Measurements from ENCODE around the gene CFAP46. TPM values are rescaled to one million over a fixed set of nuclear protein-coding genes. Genes with fewer than 3 reads are reported as not detected.

The CFAP46 gene
- total RNA-seq (ENCODE audit: insufficient read depth, low replicate concordance): 0.48 TPM

- DNase-seq (ENCODE audit: low spot score): peak; percentile 66
These were observed at the start of gene CFAP46 for GRCh38 chr10:132942101-132943057. TSS of gene CFAP46 (minus strand) at chr10:132942570. CDS start at chr10:132942484, 86 bp downstream.

GRCh38 chr10:132991706-132992432 lies 49.5 kb upstream of the CFAP46 start:
- no peak for DNase-seq (ENCODE audit: low spot score)

- no peak for DNase-seq (ENCODE audit: low spot score)
These were observed 48.5 kb upstream of the CFAP46 start for GRCh38 chr10:132990684-132991545.

- DNase-seq (ENCODE audit: low spot score): no peak
These were observed 47.4 kb upstream of the CFAP46 start for GRCh38 chr10:132989476-132990415.

GRCh38 chr10:132988988-132989387 lies 46.6 kb upstream of the CFAP46 start:
- DNase-seq (ENCODE audit: low spot score): no peak

GRCh38 chr10:132987671-132988571 lies 45.6 kb upstream of the CFAP46 start:
- peak; percentile 45 for DNase-seq (ENCODE audit: low spot score)

GRCh38 chr10:132986978-132987377 lies 44.6 kb upstream of the CFAP46 start:
- DNase-seq (ENCODE audit: low spot score): no peak

- DNase-seq (ENCODE audit: low spot score): no peak
These were observed 44.2 kb upstream of the CFAP46 start for GRCh38 chr10:132986576-132986975.

- no peak for DNase-seq (ENCODE audit: low spot score)
These were observed 43.7 kb upstream of the CFAP46 start for GRCh38 chr10:132986076-132986475.

GRCh38 chr10:132985546-132985900 lies 43.2 kb upstream of the CFAP46 start:
- DNase-seq (ENCODE audit: low spot score): no peak

GRCh38 chr10:132984801-132985545 lies 42.6 kb upstream of the CFAP46 start:
- DNase-seq (ENCODE audit: low spot score): no peak

GRCh38 chr10:132984008-132984295 lies 41.6 kb upstream of the CFAP46 start:
- no peak for DNase-seq (ENCODE audit: low spot score)

GRCh38 chr10:132983252-132984007 lies 41.1 kb upstream of the CFAP46 start:
- no peak for DNase-seq (ENCODE audit: low spot score)

- DNase-seq (ENCODE audit: low spot score): no peak
These were observed 40.1 kb upstream of the CFAP46 start for GRCh38 chr10:132982301-132982989.

GRCh38 chr10:132981746-132982145 lies 39.4 kb upstream of the CFAP46 start:
- DNase-seq (ENCODE audit: low spot score): no peak

GRCh38 chr10:132981173-132981555 lies 38.8 kb upstream of the CFAP46 start:
- no peak for DNase-seq (ENCODE audit: low spot score)

- DNase-seq (ENCODE audit: low spot score): no peak
These were observed 38.2 kb upstream of the CFAP46 start for GRCh38 chr10:132980426-132981172.
